Panc1 (cell line): ENCODE results near the gene ADK.

Experiments used
- POLR2AphosphoS5 ChIP-seq: IDR thresholded peaks from 2 replicates; pipeline ENCODE4 v1.6.1; 2012; ENCODE audit warnings: mild to moderate bottlenecking, low read depth, low read length, moderate library complexity
- REST ChIP-seq, 2 experiments: IDR thresholded peaks; 2 replicates each; pipeline ENCODE4 v1.6.1; 2011 to 2012; ENCODE audit warnings: low read depth in 2 of 2, control low read depth in 1 of 2, low read length in 1 of 2, mild to moderate bottlenecking in 1 of 2, moderate library complexity in 1 of 2; ENCODE audit not compliant: insufficient read depth in 1 of 2
- SIN3A ChIP-seq: IDR thresholded peaks from 2 replicates; pipeline ENCODE4 v1.6.1; 2012; ENCODE audit warnings: low read depth, mild to moderate bottlenecking, low read length, moderate library complexity, borderline replicate concordance; ENCODE audit not compliant: insufficient read depth
- TF ChIP-seq, protein P1 (sequence below): fragments of 450-650 bp; IDR thresholded peaks from 2 replicates; pipeline ENCODE4 v1.5.1; 2017; ENCODE audit warnings: mild to moderate bottlenecking

GRCh38 chr10:74585231-74586087, 434.4 kb downstream of the ADK start:
- TF ChIP-seq, protein P1, sequence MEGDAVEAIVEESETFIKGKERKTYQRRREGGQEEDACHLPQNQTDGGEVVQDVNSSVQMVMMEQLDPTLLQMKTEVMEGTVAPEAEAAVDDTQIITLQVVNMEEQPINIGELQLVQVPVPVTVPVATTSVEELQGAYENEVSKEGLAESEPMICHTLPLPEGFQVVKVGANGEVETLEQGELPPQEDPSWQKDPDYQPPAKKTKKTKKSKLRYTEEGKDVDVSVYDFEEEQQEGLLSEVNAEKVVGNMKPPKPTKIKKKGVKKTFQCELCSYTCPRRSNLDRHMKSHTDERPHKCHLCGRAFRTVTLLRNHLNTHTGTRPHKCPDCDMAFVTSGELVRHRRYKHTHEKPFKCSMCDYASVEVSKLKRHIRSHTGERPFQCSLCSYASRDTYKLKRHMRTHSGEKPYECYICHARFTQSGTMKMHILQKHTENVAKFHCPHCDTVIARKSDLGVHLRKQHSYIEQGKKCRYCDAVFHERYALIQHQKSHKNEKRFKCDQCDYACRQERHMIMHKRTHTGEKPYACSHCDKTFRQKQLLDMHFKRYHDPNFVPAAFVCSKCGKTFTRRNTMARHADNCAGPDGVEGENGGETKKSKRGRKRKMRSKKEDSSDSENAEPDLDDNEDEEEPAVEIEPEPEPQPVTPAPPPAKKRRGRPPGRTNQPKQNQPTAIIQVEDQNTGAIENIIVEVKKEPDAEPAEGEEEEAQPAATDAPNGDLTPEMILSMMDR: no peak
- TF ChIP-seq POLR2AphosphoS5 (no peak), REST (IDR thresholded peaks at IDR 0.05; ENCODE audit: insufficient read depth in 1 of 2, low read depth in 2 of 2, low read length in 1 of 2) (no peak), SIN3A (no peak)
